SK-N-SH treated with all-trans-retinoic acid at 6 μM for 48 hours (cell line): Measurements from ENCODE around the gene CDK5R1.

Source experiments
- GLIS3 ChIP-seq: fragments of 250-450 bp; sonication (Bioruptor Pico); IDR thresholded peaks from 2 replicates; pipeline ENCODE4 v1.5.0; 2020; ENCODE audit warnings: mild to moderate bottlenecking, moderate library complexity
- ZFP3 ChIP-seq: fragments of 250-450 bp; sonication (Bioruptor Pico); IDR thresholded peaks from 2 replicates; pipeline ENCODE4 v1.5.0; 2020; ENCODE audit warnings: mild to moderate bottlenecking, moderate library complexity
- ZFP30 ChIP-seq: fragments of 450-650 bp; formaldehyde crosslinking; IDR thresholded peaks from 2 replicates; pipeline ENCODE4 v1.5.0; 2022; ENCODE audit warnings: mild to moderate bottlenecking, moderate library complexity
- TF ChIP-seq, protein P1 (sequence below): fragments of 250-450 bp; sonication (Bioruptor Pico); IDR thresholded peaks from 2 replicates; pipeline ENCODE4 v1.8.0; 2020; ENCODE audit warnings: mild to moderate bottlenecking, moderate library complexity, borderline replicate concordance

GRCh38 chr17:32470405-32471167, 16.2 kb upstream of the CDK5R1 start:
- TF ChIP-seq, protein P1, sequence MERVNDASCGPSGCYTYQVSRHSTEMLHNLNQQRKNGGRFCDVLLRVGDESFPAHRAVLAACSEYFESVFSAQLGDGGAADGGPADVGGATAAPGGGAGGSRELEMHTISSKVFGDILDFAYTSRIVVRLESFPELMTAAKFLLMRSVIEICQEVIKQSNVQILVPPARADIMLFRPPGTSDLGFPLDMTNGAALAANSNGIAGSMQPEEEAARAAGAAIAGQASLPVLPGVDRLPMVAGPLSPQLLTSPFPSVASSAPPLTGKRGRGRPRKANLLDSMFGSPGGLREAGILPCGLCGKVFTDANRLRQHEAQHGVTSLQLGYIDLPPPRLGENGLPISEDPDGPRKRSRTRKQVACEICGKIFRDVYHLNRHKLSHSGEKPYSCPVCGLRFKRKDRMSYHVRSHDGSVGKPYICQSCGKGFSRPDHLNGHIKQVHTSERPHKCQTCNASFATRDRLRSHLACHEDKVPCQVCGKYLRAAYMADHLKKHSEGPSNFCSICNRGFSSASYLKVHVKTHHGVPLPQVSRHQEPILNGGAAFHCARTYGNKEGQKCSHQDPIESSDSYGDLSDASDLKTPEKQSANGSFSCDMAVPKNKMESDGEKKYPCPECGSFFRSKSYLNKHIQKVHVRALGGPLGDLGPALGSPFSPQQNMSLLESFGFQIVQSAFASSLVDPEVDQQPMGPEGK, result no peak
- TF ChIP-seq GLIS3 (CRISPR knock-in tag) (no peak), ZFP30 (no peak), ZFP3 (CRISPR knock-in tag) (no peak)
